HG03432 (cell line): Measurements from ENCODE around the gene AHNAK2.

ENCODE experiments used
- ATAC-seq: cut with Tn5 transposase; IDR thresholded peaks from one replicate; pipeline ENCODE4 v1.9.1; 2021; ENCODE audit warnings: mild to moderate bottlenecking, moderate library complexity; ENCODE audit not compliant: unreplicated experiment

AHNAK2 gene

DNA sequence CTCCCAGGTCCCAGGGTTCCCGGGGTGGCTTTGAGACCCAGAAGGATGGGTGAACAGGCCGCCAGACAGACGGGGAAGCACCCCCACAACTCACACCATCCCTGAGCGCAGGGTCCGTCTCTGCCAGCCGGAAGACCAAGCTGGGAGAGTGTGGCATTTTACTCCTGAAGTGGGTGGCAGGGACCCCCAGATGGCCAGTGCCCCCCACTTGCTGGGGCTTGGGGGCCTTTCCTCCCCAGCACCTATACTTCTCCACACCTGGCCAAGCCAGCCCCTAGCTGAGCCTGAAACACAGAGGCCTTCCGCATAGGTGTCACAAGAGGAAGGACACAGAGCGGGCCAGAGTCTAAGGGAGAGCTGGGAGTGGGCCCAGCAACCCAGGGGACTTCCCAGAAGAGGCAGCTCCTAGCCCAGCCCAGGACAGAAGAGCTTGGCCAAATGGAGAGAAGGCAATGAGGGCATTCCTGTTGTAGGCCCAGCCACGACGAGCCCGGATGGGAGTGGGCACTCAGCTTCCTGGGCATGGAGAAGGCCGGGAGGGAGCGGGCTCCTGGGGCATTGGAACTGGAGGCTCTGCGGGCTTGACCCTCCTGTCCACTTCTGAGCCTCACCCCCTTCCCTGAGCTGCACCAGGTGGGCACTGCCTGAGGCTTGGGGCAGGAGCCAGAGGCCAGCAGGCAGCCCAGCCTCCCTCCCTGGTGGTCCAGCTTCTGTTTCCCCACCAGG is 3.3 kb downstream of the AHNAK2 start:
- no peak for ATAC-seq

DNA sequence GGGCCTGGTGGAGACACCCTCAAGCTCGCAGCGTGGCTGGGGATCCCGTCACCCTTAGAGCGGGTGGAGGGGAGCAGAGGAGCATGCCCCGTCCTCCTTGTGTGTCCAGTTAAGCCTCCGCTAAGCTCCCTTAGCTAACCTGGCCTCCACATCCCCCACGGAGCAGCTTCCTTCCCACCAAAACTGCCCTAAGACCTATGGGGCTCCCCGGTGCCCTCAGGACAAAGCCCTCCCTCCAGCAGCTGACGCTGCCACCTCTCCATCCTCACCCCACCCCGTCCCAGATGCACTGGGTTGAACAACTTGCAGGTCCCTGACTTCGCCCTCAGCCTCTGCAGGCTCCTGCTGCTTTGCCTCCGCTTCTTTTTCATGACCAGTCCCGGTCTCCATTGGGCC is 4.0 kb downstream of the AHNAK2 start:
- ATAC-seq = no peak

DNA sequence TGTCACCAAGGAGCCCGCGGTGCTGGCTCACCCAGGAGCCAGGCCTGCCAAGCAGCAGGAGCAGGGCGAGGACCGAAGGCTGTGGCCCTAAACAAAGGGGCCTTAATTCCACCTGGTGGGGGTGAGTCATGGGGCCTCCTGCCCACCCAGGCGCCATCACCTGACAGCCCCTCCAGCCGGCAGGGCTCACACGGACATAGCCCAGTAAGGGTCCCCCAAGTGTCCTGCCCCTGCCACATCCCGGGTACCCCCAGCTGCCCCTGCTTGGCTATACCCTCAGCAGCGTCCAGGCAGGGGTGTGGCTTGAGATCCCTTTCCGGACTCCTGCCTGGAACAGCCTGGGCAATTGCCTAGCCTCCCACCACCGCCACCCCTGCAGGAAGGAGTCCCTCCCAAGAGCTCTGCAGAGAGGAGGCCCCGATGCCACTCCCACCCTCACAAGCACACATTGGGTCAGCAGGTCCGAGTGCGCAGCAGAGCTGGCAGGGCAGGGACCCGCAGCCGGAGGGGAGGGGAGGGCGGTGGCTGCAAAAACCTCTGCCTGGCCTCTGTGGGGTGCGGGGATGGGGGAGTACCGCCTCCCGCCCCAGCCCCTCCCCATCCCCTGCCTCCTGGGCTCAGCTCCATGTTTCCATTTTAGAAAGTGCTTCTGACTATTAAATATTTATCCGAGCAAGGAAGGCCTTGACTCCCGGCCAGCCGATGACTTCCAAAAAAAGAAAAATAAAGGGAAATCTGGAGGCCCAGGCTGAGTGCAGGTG is 4.6 kb downstream of the AHNAK2 start:
- no peak for ATAC-seq

DNA sequence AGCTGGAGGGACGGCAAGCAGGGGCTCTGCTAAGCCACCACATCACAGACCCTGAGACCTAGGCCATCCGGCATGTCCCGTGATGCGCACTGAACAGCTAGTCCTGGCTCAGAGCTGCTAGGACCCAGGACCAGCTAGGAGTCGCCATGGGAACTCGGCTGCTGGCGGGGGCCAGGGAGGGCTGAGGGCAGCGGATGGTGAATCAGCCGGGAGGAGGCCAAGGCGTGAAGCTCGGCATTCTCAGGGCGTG is 5.1 kb downstream of the AHNAK2 start:
- no peak for ATAC-seq

DNA sequence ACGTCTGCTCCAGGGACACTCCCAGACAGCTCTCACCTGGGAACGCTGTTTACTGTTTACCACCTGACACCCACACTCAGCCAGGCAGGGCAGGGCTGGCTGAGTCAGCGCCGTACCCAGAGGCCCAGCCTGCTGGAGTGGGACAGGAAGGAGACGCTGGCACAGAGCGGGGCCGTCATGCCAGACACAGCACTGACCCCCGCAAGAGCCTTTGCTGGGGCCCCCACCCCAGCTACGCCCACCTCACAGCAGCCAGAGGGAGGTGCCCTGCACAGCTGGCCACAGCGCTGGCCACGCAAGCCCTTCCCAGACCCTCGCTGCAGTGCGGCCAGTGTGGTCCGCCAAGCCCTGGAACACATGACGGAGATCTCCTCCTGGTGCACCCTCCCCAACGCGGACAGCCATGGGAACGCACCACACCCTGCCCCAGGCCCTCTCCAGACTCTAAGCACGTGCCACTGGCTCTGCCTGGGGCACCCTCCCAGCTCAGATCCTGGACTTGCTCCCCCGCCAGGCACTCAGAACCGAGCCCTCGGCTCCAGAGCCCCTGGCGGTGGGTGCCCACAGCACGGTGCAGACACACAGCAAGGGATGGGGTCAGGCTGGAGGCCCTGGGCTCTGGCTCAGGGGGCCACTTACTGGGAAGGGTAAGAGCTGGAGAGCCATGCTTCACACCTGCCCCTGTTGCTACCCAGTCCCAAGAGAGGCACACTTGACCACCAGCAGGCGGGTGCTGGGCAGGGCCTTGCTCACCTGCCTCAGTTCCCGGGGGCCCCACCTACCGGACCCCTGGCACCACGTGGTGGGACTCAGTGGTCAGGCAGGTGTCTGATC is 5.7 kb downstream of the AHNAK2 start:
- no peak for ATAC-seq

DNA sequence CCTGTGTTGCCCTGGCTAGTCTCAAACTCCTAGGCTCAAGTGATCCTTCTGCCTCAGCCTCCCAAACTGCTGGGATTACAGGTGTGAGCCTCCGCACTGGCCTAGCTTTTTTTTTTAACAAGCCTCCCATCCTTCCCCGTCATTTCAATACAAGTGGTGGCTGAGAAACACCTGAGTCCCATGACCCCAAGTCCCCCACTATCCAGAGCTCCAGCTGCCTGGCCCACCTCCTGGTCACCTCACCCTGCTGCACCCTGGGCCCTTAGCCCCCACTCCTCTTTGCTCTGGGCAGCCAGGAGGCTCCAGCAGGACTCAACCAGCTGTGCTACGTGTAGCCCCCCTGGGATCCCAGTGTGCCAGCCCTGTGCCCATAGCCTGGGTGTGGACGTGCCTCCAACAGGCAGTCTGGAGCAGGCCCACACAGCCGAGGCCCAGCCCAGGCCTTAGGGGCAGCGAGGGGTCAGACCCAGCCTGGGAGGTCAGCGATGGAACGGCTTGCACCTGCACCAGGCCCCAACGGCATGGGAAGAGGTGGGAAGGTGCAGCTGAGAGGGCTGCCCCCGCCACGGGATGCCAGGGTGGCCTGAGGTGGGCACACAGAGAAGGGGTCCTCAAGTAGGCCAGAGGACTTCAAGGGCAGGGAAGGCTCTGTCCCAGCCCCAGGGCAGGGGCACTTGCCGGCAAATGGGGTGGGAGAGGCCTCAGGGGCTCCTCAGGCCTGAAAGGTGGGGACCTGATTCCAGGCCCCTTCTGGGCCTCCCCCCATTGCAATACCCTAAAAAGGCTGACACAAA is 6.5 kb downstream of the AHNAK2 start:
- ATAC-seq = no peak

DNA sequence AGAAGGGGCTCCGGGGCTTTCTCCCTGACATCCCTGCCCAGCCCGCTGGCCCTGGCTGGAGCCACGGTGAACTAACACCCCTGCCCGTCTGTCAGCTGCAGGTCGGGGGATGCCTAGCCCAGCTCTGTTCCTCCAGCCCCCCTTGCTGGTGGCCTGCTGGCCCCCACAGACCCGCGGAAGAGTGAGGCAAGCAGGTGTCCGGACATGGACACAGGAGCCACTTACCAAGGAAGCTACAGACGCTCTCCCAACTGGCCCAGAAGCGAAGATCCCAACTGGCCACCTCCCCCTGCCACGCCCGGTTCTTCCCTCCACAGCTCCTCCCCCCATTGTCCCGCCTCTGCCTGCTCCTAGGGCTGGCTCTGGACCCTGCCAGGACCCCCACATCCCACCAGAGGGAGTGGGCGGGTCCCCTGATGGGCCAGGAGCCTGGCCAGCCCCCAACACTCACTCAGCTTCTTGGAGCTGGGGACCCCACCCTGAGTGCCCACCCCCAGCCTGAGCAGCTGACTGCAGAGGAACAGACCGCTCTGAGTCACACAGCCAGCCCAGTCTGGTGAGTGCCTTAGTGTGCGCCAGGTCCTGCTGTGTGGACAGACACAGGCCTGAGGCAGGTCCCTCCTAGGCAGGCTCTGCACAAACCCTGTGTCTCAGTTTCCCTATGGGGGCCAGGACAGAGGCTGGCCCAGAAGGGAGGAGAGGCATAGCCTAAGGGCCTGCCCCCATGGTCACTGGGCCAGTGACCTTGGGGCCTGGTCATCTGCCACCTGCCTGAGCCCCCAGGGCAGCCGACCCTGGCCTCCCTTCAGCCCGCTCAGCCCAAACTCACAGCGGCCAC is 7.7 kb downstream of the AHNAK2 start:
- ATAC-seq = no peak

DNA sequence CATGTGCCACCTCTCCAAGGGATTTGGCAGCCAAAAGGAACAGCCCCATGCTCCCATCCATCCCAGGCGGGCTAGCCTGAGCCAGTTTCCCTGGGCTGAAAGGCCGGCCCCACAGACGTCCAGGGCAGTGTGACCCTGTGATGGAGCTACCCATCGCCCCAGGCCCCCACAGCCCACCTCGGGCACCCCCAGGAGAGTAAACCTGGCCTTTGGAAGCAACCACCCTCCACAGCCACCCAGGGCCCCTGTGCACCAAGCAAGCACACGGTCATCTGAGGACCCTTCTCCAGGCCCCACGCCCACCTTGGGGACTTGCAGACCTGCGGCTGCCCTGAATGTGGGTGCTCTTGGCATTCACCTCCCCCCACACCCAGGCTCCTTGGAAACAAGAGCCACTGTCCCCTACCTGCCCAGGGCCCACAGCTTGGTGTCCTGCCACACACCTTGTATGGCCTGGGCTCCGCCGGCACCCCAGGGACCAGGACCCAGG is 8.4 kb downstream of the AHNAK2 start:
- ATAC-seq = no peak

DNA sequence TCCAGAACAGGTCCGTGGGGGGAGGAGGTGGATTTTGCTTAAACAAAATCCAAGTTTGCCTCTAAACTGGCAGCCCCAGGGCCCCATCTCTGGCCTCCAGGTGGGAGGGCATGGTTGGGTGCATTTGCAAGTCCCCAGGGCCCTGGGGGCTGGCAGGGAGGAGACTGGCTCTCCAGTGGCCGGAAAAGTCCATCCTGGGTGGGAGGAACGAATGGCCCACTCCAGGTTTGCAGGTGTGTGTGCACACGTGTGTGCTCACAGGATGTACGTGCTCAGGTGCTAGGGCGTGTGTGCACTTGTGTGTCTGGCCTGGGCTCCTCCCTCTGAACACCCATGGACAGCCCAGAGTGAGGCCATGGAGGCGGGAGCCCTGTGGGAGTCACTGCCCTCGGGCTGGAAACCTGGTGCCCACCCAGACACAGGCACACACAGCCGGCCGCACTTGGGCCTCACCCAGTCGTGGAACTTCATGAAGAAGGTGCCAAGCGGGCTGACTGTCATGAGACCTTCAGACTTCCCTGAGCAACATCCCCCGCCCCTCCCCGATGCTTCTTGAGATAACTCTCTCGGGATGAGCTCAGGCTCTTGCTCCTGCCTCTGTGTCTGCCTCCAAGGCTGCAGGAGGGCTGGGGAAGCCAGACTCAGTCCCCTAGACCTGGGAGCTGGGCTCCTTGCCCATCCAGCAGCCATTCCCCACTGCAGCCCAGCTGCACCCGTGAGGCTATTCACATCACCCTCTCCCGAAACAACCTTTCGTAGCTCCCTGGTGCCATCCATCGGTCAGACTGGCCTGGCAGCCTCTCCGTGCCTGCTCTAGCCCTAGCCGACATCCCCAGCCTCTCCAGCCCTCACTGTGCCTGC is 9.4 kb downstream of the AHNAK2 start:
- ATAC-seq = no peak

DNA sequence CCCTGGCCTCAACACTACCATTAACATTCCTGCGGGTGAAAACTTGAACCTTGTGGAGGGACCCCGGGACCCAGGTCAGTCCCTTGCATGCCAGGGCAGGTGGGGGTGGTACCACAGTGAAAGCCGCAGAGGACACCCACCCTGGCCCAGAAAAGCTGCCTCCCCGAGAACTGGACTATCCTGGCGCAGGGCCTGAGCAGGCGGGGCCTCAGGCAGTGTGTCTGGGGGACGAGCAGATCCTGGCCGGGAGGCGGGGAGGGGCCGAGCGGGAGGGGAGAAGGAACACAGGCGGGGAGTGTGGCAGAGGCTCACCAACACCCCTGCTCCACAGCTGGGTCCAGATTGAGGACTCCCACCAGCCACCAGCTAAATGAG is 10.0 kb downstream of the AHNAK2 start:
- no peak for ATAC-seq

DNA sequence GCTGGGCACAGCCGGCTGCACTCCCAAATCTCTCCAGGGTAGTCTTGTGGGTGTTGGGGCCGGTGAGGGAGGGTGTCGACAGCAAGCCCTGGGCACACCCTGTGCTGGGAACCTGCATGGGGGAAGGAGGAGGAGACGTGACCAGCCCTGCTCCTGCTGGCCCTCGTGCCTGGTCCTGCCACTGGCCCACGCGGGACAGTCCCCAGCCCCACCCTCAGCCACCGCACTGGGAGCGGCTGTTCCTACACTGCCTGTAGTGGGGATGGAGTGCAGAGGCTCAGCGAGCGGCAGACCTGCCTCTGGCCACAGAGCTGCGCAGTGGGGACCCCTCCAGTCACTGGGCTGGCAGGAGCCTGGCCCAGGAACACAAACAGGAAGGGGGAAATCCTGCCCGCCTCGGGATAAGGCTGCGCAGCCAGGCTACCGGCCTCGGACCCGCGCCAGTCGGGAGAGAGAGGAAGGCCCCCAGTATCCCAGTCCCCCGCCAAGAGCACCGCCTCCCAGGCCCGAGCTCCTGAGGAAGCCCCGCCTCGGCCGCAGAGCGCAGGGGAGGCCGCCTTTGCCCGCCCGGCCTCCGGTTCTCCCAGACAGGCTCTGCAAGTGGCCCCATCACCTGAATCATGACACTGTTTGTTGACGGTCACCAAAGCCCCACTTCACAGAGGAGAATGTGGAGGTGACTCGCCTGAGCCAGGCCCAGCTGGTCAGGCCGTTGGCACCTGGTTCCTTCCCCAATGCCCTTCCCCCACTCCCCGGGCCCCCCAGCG is 10.6 kb downstream of the AHNAK2 start:
- ATAC-seq = no peak

DNA sequence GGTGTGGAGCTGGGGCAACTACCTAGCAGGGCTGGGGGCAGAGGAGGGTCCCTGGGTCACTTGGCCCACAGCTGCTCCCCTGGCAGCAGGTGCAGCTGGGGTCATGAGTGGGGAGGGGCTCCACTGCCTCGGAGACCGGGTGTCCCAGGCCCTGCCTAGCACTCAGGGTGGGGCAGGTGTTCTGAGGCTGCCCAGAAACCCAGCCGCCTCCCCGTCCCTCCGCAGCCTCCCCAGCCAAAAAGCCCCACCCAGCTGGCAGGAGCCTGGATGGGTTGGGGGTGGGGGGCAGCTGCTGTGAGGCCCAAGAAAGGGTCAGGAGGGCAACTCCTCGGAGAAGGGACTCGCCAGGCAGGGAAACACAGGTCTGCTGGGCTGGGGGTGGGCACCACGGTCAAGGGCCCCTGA is 11.2 kb downstream of the AHNAK2 start:
- no peak for ATAC-seq

DNA sequence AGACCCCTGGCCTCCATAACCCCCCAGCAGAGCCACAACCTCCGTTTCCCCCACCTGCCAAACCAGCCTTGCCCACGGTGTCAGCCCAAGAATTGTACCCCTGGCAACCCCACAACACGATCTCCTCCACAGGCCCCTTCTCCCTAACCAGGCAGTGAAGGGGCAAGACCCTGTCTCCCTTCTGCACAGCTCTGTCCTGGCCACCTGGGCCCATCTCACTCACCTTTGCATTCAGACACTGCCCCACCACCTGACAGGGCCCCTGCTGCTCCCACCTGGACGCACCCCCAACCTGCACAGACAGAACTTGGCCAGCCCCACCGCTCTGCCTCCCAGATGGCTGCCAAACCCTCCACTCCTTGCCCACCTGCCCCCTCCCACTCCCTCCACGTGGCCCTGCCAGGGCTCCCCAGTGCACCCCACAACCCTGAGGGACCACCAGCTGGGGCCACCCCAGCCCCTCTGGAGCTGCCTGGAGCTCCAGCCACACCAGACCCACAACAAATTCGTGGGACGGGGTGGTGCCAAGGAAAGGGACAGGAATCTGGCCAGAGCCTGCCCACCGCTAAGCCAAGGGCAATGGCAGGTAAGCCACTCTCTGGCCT is 11.8 kb downstream of the AHNAK2 start:
- ATAC-seq = no peak

DNA sequence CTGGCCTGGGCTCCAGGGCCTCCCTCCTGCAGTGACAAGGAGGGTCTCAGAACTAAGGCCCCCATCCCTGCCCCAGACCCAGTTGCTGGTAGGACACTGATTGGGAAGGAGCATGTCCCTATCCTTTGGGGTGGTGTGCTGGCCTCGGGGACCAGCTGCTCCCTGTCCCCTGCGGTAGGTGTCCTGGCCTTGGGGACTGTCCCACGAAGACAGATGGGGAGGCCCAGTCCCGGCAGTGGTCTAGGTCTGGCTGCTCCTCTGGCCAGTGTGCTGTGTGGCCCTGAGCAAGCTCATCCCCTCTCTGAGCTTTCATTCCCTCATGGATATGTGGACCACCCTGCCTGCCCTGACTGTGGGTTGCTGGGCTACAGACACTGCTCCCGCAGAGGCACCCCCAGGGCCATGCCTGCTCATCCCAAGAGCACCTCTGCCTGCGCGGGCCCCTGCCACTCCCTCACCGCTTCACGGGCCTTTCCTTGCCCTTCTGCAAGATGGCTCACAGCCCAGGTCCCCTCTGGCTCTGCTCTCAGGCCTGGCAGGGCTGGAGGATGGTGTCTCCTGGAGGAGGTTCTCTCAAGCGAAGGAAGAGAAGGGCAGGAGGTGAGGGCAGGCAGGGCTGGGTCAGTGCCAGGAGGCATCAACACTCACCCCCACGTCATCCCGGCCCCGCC is 12.5 kb downstream of the AHNAK2 start:
- no peak for ATAC-seq

DNA sequence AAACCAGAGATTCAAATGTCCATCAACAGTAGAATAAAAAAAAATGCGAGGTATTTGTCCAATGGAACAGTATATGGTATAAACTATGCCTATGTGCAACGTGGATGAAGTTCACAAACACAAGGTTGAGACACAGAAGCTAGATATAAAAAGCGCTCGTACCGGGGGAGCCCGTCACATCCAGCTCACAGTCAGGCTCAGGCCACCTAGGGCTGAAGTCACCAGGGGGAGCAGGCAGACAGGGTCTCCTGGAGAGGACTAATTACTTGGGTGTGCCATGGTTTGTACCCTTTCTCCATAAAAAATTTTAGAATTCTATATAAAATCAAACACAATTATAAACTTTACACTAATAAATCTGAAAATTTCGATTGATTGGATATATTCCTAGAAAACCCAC is 13.6 kb downstream of the AHNAK2 start:
- no peak for ATAC-seq

DNA sequence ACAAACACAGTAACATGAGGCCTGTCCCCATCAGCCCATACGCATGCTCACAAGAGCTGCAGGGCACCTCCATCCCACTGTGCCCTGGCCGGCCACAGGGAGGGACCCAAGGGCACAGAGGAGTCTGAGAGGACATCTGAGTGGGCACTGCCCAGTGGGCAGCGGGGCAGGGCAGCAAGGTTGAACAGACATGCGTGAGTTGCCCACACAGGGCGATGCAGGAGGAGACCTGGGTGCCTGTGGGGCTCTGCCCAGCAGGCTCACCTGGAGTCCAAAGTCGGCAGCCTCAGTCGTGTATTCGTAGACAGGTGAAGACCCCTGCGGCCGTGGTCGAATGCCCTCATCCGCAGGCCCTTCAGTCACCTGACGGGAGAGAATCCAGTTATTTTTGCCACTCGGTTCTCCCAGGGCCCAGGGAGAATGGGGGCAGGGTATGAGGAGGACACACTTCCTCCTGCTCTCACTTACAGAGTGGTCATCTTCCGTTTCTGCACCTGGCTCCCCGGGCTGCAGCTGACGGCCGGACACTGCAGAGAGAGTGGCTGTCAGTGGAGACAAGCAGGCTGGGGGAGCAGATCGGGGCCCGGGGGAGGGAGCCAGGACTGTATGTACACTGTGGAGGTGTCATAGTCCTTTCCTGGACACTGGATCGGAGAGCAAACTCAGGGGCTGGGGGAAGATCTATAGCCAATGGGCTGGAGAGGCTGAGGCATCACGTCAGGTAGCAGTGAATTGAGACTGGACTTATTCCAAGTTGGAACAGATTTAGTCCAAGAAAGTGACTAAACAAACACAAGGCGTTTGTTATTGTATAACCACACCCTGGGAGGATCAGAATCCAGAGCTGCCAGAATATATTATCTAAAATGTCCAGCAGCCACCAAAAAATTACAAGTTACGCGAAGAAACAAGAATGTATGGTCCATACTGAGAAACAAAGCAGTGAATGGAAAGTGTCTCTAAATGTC is 20.7 kb downstream of the AHNAK2 start:
- no peak for ATAC-seq
